Measurements from ENCODE around the gene RABGAP1L.

- no peak for TF ChIP-seq CTCF (IDR thresholded peaks at IDR 0.05; ENCODE audit: low read depth, low read length)
- TF ChIP-seq EZH2phosphoT487 (IDR thresholded peaks at IDR 0.05; ENCODE audit: low read depth) = no peak
Observed at GRCh38 chr1:174785510-174785909, 626.2 kb downstream of the RABGAP1L start.
